Left lung (tissue), 10 donors: ENCODE measurements around the gene ENAH. TPM values are rescaled to one million over a fixed set of nuclear protein-coding genes. Genes with fewer than 3 reads are reported as not detected.
A peak's percentile ranks its signal among the peaks of the same experiment; 100 is the strongest.
"Not testable (repeated sequence)": the region's sequence is repeated elsewhere in the genome, so short reads cannot be mapped to it uniquely, and the experiment has no call there.

Source experiments
- ATAC-seq: fragments of 200-7000 bp; cut with Tn5 transposase; one replicate; pipeline ENCODE4 v1.9.1; 2020; ENCODE audit warnings: moderate library complexity
- DNase-seq, 4 donors: peaks; one replicate each; pipeline ENCODE4 v3.0.0-alpha.2; 2013 to 2020
- H3K27ac ChIP-seq, 2 donors: fragments of 200-600 bp; sonication (generic) in 1 of 2; one replicate each; pipeline versions ENCODE4 v1.5.0 to v1.8.0; 2020 to 2021
- H3K27me3 ChIP-seq, 2 donors: fragments of 200-600 bp; sonication (generic) in 1 of 2; one replicate each; pipeline versions ENCODE4 v1.5.0 to v1.8.0; 2020 to 2021
- H3K36me3 ChIP-seq, 2 donors: fragments of 200-600 bp; sonication (generic) in 1 of 2; one replicate each; pipeline versions ENCODE4 v1.5.0 to v1.8.0; 2020 to 2021
- H3K4me1 ChIP-seq, 2 donors: fragments of 200-600 bp; one replicate each; pipeline ENCODE4 v1.8.0; 2021
- H3K4me3 ChIP-seq, 2 donors: fragments of 200-600 bp; sonication (generic) in 1 of 2; one replicate each; pipeline versions ENCODE4 v1.5.0 to v1.8.0; 2020 to 2021; ENCODE audit warnings: mild to moderate bottlenecking in 1 of 2
- H3K9me3 ChIP-seq, 2 donors: fragments of 200-600 bp; sonication (generic) in 1 of 2; one replicate each; pipeline versions ENCODE4 v1.5.0 to v1.8.0; 2020 to 2021
- CTCF ChIP-seq, 2 donors: fragments of 200-600 bp; sonication (generic) in 1 of 2; IDR thresholded peaks; one replicate each; pipeline versions ENCODE4 v1.5.0 to v1.8.0; 2021; ENCODE audit warnings: antibody characterized with exemption in 2 of 2
- intact Hi-C, 2 donors: fragments of 100-400 bp; cut with DNase I; formaldehyde crosslinking; loops; one replicate each; pipeline versions ENCODE4 v1.11.2 to v1.14.2; 2022
- polyA plus RNA-seq, 6 donors: library from polyadenylated mRNA; unstranded; fragments of 120-200 nt; gene quantifications; one replicate each; pipeline ENCODE4 v1.2.1, GENCODE V29; 2013; ENCODE audit not compliant: insufficient read length in 6 of 6
- total RNA-seq, 2 donors: library from RNA; stranded (reverse); fragmentation: NEBNext Ultra II Directional; extraction: Animal tissue kit (Norgen Biotek cat#: 25700); gene quantifications; one replicate each; pipeline ENCODE4 v1.2.1, GENCODE V29; 2021
- donor health status: DM: no; HTN: yes; CAD: no.
- donor health status: DM: no; HTN: no; CAD: no.

ENAH gene
- total and polyA plus RNA-seq, 8 donors: 106 to 255 (median 237) TPM

- H3K4me1 ChIP-seq: peaks cover 0 to 10% of the 10 kb centered on the region in 2 donors
- DNase-seq (peak in 1 of 4 donors; percentile 19), ATAC-seq (no peak)
- TF ChIP-seq CTCF (IDR thresholded peaks at IDR 0.05): no peak
- H3K9me3 ChIP-seq: no peaks in the 10 kb centered on the region
- no peaks in the 10 kb centered on the region for H3K36me3 ChIP-seq
- no peaks in the 10 kb centered on the region for H3K27me3 ChIP-seq
- no peak overlapping the region for H3K27ac ChIP-seq
- H3K4me3 ChIP-seq: no peak overlapping the region
- intact Hi-C loops: loop anchor here in 1 of 2 donors (10.0 kb wide), 1 partner anchor 370 kb away; no protein-coding TSS in a partner anchor
Measured at GRCh38 chr1:225474439-225474985, 178.4 kb downstream of the ENAH start.

GRCh38 chr1:225473676-225474438, 179.1 kb downstream of the ENAH start:
- not testable (repeated sequence) for ATAC-seq, H3K36me3 ChIP-seq, H3K27me3 ChIP-seq, H3K27ac ChIP-seq, H3K9me3 ChIP-seq, H3K4me3 ChIP-seq
- DNase-seq: peak in 1 of 4 donors; percentile 29
- intact Hi-C loops: loop anchor here in 1 of 2 donors (10.0 kb wide), 1 partner anchor 371 kb away; no protein-coding TSS in a partner anchor
- peaks cover 0 to 12% of the 10 kb centered on the region in 2 donors for H3K4me1 ChIP-seq

- not testable (repeated sequence) for H3K4me3 ChIP-seq, H3K9me3 ChIP-seq, ATAC-seq, H3K27me3 ChIP-seq, H3K27ac ChIP-seq, H3K36me3 ChIP-seq
- peak in 1 of 4 donors; percentile 16 for DNase-seq
- intact Hi-C loops: loop anchor here in 1 of 2 donors (10.0 kb wide), 1 partner anchor 372 kb away; no protein-coding TSS in a partner anchor
- H3K4me1 ChIP-seq: peaks cover under 1 to 18% of the 10 kb centered on the region in 2 donors
Measured at GRCh38 chr1:225473266-225473665, 179.7 kb downstream of the ENAH start.

GRCh38 chr1:225471453-225472301, 181.2 kb downstream of the ENAH start:
- no peak overlapping the region for H3K27ac ChIP-seq
- TF ChIP-seq CTCF (IDR thresholded peaks at IDR 0.05): no peak
- H3K4me1 ChIP-seq: peaks cover 6 to 33% of the 10 kb centered on the region in 2 donors
- H3K4me3 ChIP-seq: no peak overlapping the region
- no peaks in the 10 kb centered on the region for H3K36me3 ChIP-seq
- DNase-seq (peak in 1 of 4 donors; percentile 28), ATAC-seq (no peak)
- no peaks in the 10 kb centered on the region for H3K27me3 ChIP-seq
- H3K9me3 ChIP-seq: no peaks in the 10 kb centered on the region
- intact Hi-C loops: loop anchor here in 1 of 2 donors (10.0 kb wide), 1 partner anchor 373 kb away; no protein-coding TSS in a partner anchor

- no peak for ATAC-seq
- H3K9me3 ChIP-seq: no peaks in the 10 kb centered on the region
- H3K27ac ChIP-seq: no peak overlapping the region
- no peaks in the 10 kb centered on the region for H3K36me3 ChIP-seq
- no peak overlapping the region for H3K4me3 ChIP-seq
- peak in 1 of 4 donors; percentile 21 for DNase-seq
- intact Hi-C loops: loop anchor here in 1 of 2 donors (10.0 kb wide), 1 partner anchor 374 kb away; no protein-coding TSS in a partner anchor
- no peaks in the 10 kb centered on the region for H3K27me3 ChIP-seq
- H3K4me1 ChIP-seq: peaks cover 6 to 37% of the 10 kb centered on the region in 2 donors
- TF ChIP-seq CTCF (IDR thresholded peaks at IDR 0.05): no peak
Measured at GRCh38 chr1:225471109-225471452, 181.8 kb downstream of the ENAH start.
